Lower leg skin (tissue), 4 donors: ENCODE measurements around the gene LAMB4. TPM values are rescaled to one million over a fixed set of nuclear protein-coding genes. Genes with fewer than 3 reads are reported as not detected.

Experiments
- DNase-seq, 2 donors: peaks; one replicate each; pipeline ENCODE4 v3.0.0-alpha.2; 2019; ENCODE audit warnings: low spot score in 2 of 2
- H3K4me3 ChIP-seq: fragments of 200-600 bp; sonication (generic); 2 replicates; pipeline ENCODE4 v1.5.1; 2017; ENCODE audit warnings: mild to moderate bottlenecking, low read depth; ENCODE audit not compliant: poor library complexity, severe bottlenecking
- CTCF ChIP-seq, 3 donors: fragments of 450-650 bp; IDR thresholded peaks; one replicate each; pipeline ENCODE4 v1.5.1; 2016; ENCODE audit warnings: antibody characterized with exemption in 3 of 3, mild to moderate bottlenecking in 3 of 3, moderate library complexity in 2 of 3
- POLR2A ChIP-seq, 2 donors: fragments of 450-650 bp; IDR thresholded peaks; one replicate each; pipeline ENCODE4 v1.6.1; 2016 to 2017; ENCODE audit warnings: antibody characterized with exemption in 2 of 2, mild to moderate bottlenecking in 1 of 2, moderate library complexity in 1 of 2
- WGBS, 2 donors: methylation state at CpG; one replicate each; pipeline ENCODE4 v1.1.5; 2018; 5-methylcytosine and 5-hydroxymethylcytosine counted together
- intact Hi-C: fragments of 100-400 bp; cut with DNase I; formaldehyde crosslinking; loops from one replicate; pipeline ENCODE4 v1.15.0; 2023; ENCODE audit warnings: low total_unique reads
- total RNA-seq, 4 donors: library from RNA; depleted of rRNA; stranded (reverse); fragments of >200 nt; gene quantifications; one replicate each; pipeline ENCODE4 v1.1.0, GENCODE V29; 2016

LAMB4 gene
- total RNA-seq, 4 donors from 2014 or later, result 125 to 306 (median 156) TPM

GRCh38 chr7:107975394-107976013, 154.7 kb downstream of the LAMB4 start:
- WGBS, 2 donors, result 91 to 95% methylated on average over 13 of the region's 13 CpGs
- no peak for DNase-seq
- intact Hi-C loops, result no loop called here
- TF ChIP-seq CTCF (IDR thresholded peaks at IDR 0.05) (no peak), POLR2A (IDR thresholded peaks at IDR 0.05) (no peak)
- H3K4me3 ChIP-seq, result no peak overlapping the region

GRCh38 chr7:107973861-107974260, 156.3 kb downstream of the LAMB4 start:
- no peak for DNase-seq
- intact Hi-C loops, result no loop called here
- no peak for TF ChIP-seq CTCF (IDR thresholded peaks at IDR 0.05)
- TF ChIP-seq POLR2A (IDR thresholded peaks at IDR 0.05), result no peak
- H3K4me3 ChIP-seq, result no peak overlapping the region

Other genes with a start within 250 kb of the LAMB4 start
- gene DLD, start 239.2 kb downstream of the LAMB4 start, total RNA-seq, result 100 to 1,000 TPM in 1 of 4 donors, 10 to 100 TPM in 3; 52.2 to 139 (median 69.7) TPM
- gene LAMB1, start 127.2 kb downstream of the LAMB4 start, total RNA-seq, result 10 to 100 TPM; 43.9 to 84.8 (median 65.2) TPM